C4-2B (cell line): Measurements from ENCODE around the gene EBPL.
A peak's percentile ranks its signal among the peaks of the same experiment; 100 is the strongest.

ENCODE experiments used
- H3K27ac ChIP-seq: fragments of 450-650 bp; 2 replicates; pipeline ENCODE4 v1.5.1; 2017
- ZFX ChIP-seq: fragments of 450-650 bp; IDR thresholded peaks from 2 replicates; pipeline ENCODE4 v1.6.1; 2017
- TF ChIP-seq, protein P1 (sequence below): fragments of 450-650 bp; conservative IDR thresholded peaks from 2 replicates; pipeline ENCODE4 v1.5.1; 2017; ENCODE audit warnings: mild to moderate bottlenecking

EBPL gene

DNA sequence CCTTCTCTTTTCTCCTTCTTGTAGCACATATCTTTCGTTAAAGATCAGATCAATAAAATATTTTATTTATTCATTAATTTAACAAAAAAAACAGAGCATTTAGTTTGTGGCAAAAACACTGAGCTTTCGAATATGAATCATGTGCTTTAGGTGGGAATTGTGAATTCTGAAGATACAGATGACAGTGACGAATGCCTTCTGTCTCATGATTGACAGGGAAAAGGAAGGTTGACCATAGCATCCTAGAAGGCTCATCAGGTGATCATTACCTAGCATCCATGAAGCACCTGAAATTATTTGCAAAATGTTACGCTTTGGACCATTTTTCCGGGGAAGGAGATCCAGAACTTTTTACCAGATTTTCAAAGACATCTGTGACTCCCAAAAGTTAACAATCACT lies 59.1 kb downstream of the EBPL start:
- H3K27ac ChIP-seq: no peak overlapping the region
- no peak for TF ChIP-seq ZFX
- TF ChIP-seq, protein P1, sequence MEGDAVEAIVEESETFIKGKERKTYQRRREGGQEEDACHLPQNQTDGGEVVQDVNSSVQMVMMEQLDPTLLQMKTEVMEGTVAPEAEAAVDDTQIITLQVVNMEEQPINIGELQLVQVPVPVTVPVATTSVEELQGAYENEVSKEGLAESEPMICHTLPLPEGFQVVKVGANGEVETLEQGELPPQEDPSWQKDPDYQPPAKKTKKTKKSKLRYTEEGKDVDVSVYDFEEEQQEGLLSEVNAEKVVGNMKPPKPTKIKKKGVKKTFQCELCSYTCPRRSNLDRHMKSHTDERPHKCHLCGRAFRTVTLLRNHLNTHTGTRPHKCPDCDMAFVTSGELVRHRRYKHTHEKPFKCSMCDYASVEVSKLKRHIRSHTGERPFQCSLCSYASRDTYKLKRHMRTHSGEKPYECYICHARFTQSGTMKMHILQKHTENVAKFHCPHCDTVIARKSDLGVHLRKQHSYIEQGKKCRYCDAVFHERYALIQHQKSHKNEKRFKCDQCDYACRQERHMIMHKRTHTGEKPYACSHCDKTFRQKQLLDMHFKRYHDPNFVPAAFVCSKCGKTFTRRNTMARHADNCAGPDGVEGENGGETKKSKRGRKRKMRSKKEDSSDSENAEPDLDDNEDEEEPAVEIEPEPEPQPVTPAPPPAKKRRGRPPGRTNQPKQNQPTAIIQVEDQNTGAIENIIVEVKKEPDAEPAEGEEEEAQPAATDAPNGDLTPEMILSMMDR: no peak

DNA sequence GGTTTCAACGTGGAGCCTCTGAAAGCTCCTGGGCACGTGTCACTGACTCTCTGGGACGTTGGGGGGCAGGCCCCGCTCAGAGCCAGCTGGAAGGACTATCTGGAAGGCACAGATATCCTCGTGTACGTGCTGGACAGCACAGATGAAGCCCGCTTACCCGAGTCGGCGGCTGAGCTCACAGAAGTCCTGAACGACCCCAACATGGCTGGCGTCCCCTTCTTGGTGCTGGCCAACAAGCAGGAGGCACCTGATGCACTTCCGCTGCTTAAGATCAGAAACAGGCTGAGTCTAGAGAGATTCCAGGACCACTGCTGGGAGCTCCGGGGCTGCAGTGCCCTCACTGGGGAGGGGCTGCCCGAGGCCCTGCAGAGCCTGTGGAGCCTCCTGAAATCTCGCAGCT lies 60.7 kb downstream of the EBPL start:
- TF ChIP-seq, protein P1: no peak
- TF ChIP-seq ZFX: no peak
- no peak overlapping the region for H3K27ac ChIP-seq

DNA sequence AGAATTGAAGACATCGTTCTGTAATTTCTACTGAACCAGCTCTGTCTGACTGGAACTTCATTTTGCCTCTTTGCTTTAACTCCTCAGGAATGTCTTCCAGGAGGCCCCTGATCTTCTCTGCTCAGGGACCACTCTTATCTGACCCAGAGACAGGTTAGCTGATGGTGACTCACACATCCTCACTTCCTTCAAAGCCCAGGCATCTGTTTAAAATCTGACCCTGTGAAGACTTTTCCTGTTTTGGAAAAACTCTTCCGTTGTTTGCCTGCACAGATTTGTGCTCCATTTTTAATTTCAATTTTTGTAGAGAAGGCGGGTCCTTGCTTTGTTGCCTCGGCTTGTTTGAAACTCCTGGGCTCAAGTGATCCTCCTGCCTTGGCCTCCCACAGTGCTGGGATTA lies 61.3 kb downstream of the EBPL start:
- TF ChIP-seq, protein P1: no peak
- no peak for TF ChIP-seq ZFX
- H3K27ac ChIP-seq: no peak overlapping the region

DNA sequence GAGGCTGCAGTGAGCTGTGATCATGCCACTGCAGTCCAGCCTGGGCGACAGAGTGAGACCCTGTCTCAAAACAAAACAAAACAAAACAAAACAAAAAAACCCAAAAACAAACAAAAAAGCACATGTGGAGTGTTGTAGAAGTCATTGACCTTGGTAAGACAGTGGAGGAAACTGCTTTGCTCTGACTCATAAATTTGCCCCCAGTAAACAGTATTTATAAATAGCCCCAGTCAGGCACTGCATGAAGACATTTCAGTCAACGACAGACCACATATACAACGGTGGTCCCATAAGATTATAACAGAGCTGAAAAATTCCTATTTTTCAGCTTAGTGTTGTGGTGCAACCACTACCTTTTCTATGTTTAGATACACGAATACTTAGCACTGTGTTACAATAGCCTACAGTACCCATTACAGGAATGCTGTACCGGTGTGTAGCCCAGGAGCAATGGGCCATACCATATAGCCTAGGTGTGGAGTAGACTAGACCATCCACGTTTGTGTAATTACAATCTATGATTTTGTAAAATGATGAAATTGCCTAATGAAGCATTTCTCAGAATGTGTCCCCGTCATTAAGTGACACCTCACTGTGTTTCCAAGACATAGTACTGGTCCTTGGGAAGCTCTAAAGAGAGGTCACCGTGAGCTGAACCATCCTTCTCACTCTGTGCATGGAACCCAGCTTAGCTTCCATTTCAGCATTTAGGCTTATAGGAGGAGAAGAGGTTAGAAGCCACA lies 61.9 kb downstream of the EBPL start:
- TF ChIP-seq ZFX: no peak
- TF ChIP-seq, protein P1: no peak
- H3K27ac ChIP-seq: no peak overlapping the region

DNA sequence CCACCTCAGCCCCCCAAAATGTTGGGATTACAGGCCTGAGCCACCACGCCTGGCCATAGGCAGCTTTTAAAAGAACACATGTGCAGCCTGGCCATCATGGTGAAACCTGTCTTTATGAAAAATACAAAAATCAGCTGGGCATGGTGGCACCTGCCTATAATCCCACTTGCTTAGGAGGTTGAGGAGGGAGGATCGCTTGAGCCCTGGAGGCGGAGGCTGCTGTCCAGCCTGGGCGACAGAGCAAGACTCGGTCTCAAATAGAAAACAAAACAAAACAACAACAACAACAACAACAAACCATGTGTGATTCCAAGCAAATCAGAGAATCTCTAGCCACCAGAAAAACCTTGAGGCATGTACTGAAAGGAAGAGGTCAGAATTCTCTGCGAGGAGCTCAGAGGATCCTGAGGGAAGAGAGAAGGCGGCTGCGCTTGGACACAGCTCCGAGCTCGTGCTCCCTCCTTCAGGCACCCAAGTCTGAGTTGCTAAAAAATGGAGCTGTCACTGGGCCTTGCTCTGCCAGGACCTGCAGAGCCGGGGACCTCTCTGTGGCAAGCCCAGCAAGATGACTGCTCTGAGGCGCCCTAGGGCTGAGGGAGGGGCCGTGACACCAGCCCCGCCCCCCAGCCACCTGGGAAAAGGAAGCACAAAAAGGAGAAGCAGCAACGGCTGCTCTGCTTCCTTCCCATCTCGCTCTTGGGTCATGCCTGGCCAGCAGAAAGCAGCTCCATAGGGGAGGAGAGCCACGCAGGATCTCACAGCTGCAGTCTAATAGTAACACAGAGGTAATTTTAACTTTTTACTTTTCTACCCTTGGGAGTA lies 63.2 kb downstream of the EBPL start, which contains the start of gene ARL11:
Gene ARL11 (plus strand): TSS at position 677 of the 822 bp plus-strand sequence. CDS start 1,941 bp downstream, outside the sequence.
- TF ChIP-seq ZFX: no peak
- TF ChIP-seq, protein P1: no peak
- no peak within 1 kb of the TSS for H3K27ac ChIP-seq

DNA sequence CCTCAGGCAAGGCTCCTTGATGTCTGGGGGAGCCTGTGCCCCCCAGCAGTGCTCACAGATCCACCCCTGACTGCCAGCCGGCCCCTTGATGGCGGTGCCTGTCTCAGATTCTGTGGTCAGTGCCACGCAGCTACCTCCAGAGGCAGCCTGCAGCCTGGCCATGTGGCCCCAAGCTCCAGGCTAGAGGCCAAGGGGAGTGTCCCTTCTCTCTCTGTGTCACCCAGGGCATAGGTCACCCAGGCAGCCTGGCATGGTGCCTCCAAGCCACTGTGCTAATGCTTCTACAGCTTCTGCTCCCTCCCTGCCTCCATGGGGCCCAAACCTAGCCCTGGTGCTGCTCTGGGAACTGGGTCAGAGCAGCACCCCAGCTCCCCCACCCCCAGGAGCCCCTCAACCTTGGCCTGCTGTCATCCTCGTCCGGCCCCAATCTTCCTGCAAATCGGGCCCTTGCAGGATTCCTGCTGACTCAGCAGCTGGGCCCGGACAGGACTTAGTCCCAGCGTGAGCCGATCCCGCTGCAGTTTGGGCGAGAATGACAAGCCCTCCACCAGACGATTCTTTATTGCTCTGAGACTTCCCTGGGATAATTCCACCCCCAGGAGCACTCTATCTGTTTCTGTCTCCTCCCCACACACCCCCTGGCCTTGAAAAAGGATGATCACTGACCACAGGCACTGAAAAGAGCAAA lies 65.8 kb downstream of the EBPL start:
- TF ChIP-seq ZFX: no peak
- TF ChIP-seq, protein P1: no peak
- H3K27ac ChIP-seq: 0 out of 2 replicates have a peak overlapping the region, but pooled peaks have one; percentile 1
